ENCODE results near the gene SEPSECS. TPM values are rescaled to one million over a fixed set of nuclear protein-coding genes. Genes with fewer than 3 reads are reported as not detected.

Gene SEPSECS
- total RNA-seq, 4 donors from 2014 or later, result 4.7 to 7.7 (median 6.8) TPM

DNA sequence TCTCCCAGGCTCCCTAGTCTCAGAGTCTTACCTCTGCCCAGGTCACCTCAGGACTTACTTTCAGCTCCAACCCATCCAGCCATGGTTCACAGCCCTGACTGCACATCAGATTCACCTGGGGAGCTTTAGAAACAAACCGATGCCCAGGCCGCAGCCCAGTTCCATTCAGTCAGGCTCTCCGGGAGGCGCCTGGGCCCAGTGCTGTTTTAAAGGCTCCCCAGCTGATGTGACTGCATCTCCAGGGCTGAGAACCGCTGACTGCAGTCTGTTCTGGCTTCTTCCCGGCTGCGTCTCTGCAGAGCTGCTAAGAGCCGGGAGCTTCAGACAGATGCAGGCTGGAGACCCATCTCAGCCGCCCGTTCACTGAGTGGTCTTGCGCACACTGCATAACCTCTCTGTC, 85.1 kb downstream of the SEPSECS start:
- ATAC-seq (ENCODE audit: low FRiP score) (no peak), DNase-seq (ENCODE audit: low spot score) (no peak)
- TF ChIP-seq, protein P1, sequence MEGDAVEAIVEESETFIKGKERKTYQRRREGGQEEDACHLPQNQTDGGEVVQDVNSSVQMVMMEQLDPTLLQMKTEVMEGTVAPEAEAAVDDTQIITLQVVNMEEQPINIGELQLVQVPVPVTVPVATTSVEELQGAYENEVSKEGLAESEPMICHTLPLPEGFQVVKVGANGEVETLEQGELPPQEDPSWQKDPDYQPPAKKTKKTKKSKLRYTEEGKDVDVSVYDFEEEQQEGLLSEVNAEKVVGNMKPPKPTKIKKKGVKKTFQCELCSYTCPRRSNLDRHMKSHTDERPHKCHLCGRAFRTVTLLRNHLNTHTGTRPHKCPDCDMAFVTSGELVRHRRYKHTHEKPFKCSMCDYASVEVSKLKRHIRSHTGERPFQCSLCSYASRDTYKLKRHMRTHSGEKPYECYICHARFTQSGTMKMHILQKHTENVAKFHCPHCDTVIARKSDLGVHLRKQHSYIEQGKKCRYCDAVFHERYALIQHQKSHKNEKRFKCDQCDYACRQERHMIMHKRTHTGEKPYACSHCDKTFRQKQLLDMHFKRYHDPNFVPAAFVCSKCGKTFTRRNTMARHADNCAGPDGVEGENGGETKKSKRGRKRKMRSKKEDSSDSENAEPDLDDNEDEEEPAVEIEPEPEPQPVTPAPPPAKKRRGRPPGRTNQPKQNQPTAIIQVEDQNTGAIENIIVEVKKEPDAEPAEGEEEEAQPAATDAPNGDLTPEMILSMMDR (IDR thresholded peaks at IDR 0.05), result no peak

DNA sequence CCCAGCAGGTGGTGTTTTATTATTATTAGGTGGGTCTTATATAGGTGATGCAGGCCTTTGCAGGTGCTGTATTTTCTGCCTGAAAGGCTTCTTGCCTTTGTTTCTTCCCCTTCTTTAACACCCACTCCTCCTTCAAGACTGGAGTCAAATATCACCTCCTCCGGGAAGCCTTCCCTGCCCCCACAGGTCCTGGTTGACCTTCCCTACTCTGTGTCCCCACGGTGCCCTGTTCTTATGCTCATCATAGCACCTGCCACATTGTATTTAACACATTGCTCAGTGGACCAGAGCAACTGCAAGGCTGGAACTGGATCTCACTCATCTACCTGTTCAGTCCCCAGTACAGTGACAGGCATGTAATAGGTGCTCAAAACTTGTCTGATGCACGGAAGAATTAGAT, 89.7 kb downstream of the SEPSECS start:
- no peak for ATAC-seq (ENCODE audit: low FRiP score)

More for the DNA sequence above, 89.7 kb downstream of the SEPSECS start:
- TF ChIP-seq, protein P1 (IDR thresholded peaks at IDR 0.05), result no peak
- no peak for DNase-seq (ENCODE audit: low spot score)

Other genes starting within 250 kb of the SEPSECS start
- 10 to 100 TPM; 11.5 to 22.4 (median 14.4) TPM for gene CCDC149, start 247.4 kb downstream of the SEPSECS start, total RNA-seq
- 1 to 10 TPM; 2.8 to 6.4 (median 5.4) TPM for gene LGI2, start 129.5 kb downstream of the SEPSECS start, total RNA-seq
- gene PI4K2B, start 73.6 kb upstream of the SEPSECS start, total RNA-seq, result 10 to 100 TPM in 3 of 4 donors, 1 to 10 TPM in 1; 8.0 to 16.6 (median 15.0) TPM
- 10 to 100 TPM in 2 of 4 donors, 1 to 10 TPM in 2; 9.1 to 13.1 (median 11.1) TPM for gene ZCCHC4, start 152.3 kb upstream of the SEPSECS start, total RNA-seq
- 10 to 100 TPM; 19.8 to 49.8 (median 27.2) TPM for gene ANAPC4, start 216.8 kb upstream of the SEPSECS start, total RNA-seq

Data from omental fat pad (tissue), 4 donors.